HEK293 (cell line): ENCODE results near the gene CLDN8.

Experiments used
- GLIS2 ChIP-seq: fragments of 450-650 bp; formaldehyde crosslinking; IDR thresholded peaks from 2 replicates; pipeline ENCODE4 v1.5.1; 2016; ENCODE audit warnings: missing biosample characterization, missing genetic modification characterization
- KLF1 ChIP-seq: fragments of 450-650 bp; formaldehyde crosslinking; IDR thresholded peaks from 2 replicates; pipeline ENCODE4 v1.5.1; 2016; ENCODE audit warnings: missing biosample characterization, missing genetic modification characterization
- RBAK ChIP-seq: fragments of 450-650 bp; formaldehyde crosslinking; IDR thresholded peaks from 2 replicates; pipeline ENCODE4 v1.5.1; 2016; ENCODE audit warnings: missing biosample characterization, missing genetic modification characterization
- ZNF274 ChIP-seq, 2 experiments: fragments of 200-500 bp in 1 of 2; fragments of 450-650 bp in 1 of 2; sonication (Bioruptor generic) in 1 of 2; formaldehyde crosslinking in 1 of 2; IDR thresholded peaks; 2 replicates each; pipeline versions ENCODE4 v1.5.1 to v1.6.1; 2014 to 2016; ENCODE audit warnings: borderline replicate concordance in 1 of 2, inconsistent platforms in 1 of 2, low read length in 1 of 2, missing biosample characterization in 1 of 2, missing genetic modification characterization in 1 of 2
- ZNF292 ChIP-seq: fragments of 450-650 bp; formaldehyde crosslinking; IDR thresholded peaks from 2 replicates; pipeline ENCODE4 v1.5.1; 2016; ENCODE audit warnings: low read depth, missing biosample characterization, missing genetic modification characterization, borderline replicate concordance
- ZNF37A ChIP-seq: fragments of 450-650 bp; IDR thresholded peaks from 2 replicates; pipeline ENCODE4 v1.5.1; 2018; ENCODE audit warnings: missing biosample characterization, missing genetic modification characterization
- ZNF544 ChIP-seq: fragments of 450-650 bp; formaldehyde crosslinking; IDR thresholded peaks from 2 replicates; pipeline ENCODE4 v1.5.0; 2017; ENCODE audit warnings: missing biosample characterization, missing genetic modification characterization
- ZNF561 ChIP-seq: fragments of 450-650 bp; IDR thresholded peaks from 2 replicates; pipeline ENCODE4 v1.5.1; 2018; ENCODE audit warnings: missing biosample characterization, missing genetic modification characterization, borderline replicate concordance
- TF ChIP-seq, protein P1 (sequence below): fragments of 450-650 bp; formaldehyde crosslinking; IDR thresholded peaks from 2 replicates; pipeline ENCODE4 v1.5.1; 2016; ENCODE audit warnings: missing biosample characterization, missing genetic modification characterization
- TF ChIP-seq, protein P2 (sequence below): fragments of 450-650 bp; formaldehyde crosslinking; IDR thresholded peaks from 2 replicates; pipeline ENCODE4 v1.5.1; 2016; ENCODE audit warnings: missing biosample characterization, missing genetic modification characterization

DNA sequence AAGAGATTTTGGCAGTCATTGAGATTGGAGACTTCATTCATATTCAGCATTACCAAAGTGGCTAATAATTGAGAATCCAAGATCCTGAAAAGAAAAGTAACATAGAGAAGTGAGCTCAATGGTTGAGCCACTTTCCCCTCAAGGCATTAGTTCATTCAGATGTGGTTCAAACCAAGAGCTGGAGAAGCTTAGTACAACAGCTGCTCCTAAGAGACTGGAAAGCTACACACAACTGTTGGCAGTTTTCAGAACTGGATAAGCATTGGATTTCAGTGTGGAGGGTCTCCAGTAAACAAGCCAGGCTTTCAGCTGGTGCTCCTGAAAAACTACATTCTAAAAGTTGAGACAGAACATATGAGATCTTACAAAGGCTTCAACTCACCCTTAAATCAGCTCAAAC is 29.2 kb upstream of the CLDN8 start:
- TF ChIP-seq ZNF274 (IDR thresholded peaks at IDR 0.05; ENCODE audit: low read length), result no peak
- no peak for TF ChIP-seq ZNF274 (tag by site-specific recombination; IDR thresholded peaks at IDR 0.05; ENCODE audit: borderline replicate concordance)
- no peak for TF ChIP-seq RBAK (tag by site-specific recombination)
- no peak for TF ChIP-seq ZNF292 (tag by site-specific recombination)
- TF ChIP-seq ZNF37A (tag by site-specific recombination), result no peak
- no peak for TF ChIP-seq ZNF561 (tag by site-specific recombination)
- no peak for TF ChIP-seq ZNF544 (tag by site-specific recombination)
- TF ChIP-seq, protein P1, sequence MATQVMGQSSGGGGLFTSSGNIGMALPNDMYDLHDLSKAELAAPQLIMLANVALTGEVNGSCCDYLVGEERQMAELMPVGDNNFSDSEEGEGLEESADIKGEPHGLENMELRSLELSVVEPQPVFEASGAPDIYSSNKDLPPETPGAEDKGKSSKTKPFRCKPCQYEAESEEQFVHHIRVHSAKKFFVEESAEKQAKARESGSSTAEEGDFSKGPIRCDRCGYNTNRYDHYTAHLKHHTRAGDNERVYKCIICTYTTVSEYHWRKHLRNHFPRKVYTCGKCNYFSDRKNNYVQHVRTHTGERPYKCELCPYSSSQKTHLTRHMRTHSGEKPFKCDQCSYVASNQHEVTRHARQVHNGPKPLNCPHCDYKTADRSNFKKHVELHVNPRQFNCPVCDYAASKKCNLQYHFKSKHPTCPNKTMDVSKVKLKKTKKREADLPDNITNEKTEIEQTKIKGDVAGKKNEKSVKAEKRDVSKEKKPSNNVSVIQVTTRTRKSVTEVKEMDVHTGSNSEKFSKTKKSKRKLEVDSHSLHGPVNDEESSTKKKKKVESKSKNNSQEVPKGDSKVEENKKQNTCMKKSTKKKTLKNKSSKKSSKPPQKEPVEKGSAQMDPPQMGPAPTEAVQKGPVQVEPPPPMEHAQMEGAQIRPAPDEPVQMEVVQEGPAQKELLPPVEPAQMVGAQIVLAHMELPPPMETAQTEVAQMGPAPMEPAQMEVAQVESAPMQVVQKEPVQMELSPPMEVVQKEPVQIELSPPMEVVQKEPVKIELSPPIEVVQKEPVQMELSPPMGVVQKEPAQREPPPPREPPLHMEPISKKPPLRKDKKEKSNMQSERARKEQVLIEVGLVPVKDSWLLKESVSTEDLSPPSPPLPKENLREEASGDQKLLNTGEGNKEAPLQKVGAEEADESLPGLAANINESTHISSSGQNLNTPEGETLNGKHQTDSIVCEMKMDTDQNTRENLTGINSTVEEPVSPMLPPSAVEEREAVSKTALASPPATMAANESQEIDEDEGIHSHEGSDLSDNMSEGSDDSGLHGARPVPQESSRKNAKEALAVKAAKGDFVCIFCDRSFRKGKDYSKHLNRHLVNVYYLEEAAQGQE (tag by site-specific recombination), result no peak
- TF ChIP-seq KLF1, result no peak
- TF ChIP-seq, protein P2, sequence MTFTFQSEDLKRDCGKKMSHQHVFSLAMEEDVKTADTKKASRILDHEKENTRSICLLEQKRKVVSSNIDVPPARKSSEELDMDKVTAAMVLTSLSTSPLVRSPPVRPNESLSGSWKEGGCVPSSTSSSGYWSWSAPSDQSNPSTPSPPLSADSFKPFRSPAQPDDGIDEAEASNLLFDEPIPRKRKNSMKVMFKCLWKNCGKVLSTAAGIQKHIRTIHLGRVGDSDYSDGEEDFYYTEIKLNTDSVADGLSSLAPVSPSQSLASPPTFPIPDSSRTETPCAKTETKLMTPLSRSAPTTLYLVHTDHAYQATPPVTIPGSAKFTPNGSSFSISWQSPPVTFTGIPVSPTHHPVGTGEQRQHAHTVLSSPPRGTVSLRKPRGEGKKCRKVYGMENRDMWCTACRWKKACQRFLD (tag by site-specific recombination), result no peak
- TF ChIP-seq GLIS2 (tag by site-specific recombination), result no peak
